Measurements from ENCODE around the gene CD300E. TPM values are rescaled to one million over a fixed set of nuclear protein-coding genes. Genes with fewer than 3 reads are reported as not detected.

The CD300E gene
- total RNA-seq, 4 donors from 2014 or later, result 0.15 to 0.53 (median 0.18) TPM

DNA sequence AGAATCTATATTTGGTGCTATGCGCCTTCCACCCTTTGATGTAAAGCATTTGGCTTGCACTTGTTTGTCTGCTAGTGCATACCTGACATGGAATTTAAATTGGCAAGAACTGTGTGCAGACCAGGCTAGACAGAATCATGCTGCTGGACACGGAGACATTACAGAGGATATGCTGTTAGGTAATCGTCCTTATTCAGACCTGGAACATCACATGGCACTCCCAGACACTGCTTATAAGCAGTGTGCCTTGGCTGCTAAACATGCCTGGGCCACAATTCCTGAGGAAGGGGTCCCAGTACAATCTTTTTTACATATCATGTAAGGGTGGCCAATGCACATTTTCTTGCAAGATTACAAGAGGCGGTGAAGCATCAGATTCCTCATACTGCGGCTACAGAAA, 37.8 kb downstream of the CD300E start:
- Histone ChIP-seq H3K36me3 (no peaks in the 10 kb centered on the region), H3K27me3 (peaks cover 0 to 48% (median 0%) of the 10 kb centered on the region in 4 donors), H3K27ac (no peak overlapping the region), H3K9me3 (peaks cover 0 to 4% (median 0%) of the 10 kb centered on the region in 3 donors), H3K4me3 (no peak overlapping the region), H3K4me1 (peaks cover 0 to 8% (median 0%) of the 10 kb centered on the region in 3 donors)
- 48 to 59% methylated on average over 5 of the region's 5 CpGs for WGBS, 2 donors
- no peak for TF ChIP-seq POLR2A (IDR thresholded peaks at IDR 0.05)
- TF ChIP-seq CTCF (IDR thresholded peaks at IDR 0.05), result no peak
- intact Hi-C loops (cut with DNase I), result no loop called here
- DNase-seq, result no peak

DNA sequence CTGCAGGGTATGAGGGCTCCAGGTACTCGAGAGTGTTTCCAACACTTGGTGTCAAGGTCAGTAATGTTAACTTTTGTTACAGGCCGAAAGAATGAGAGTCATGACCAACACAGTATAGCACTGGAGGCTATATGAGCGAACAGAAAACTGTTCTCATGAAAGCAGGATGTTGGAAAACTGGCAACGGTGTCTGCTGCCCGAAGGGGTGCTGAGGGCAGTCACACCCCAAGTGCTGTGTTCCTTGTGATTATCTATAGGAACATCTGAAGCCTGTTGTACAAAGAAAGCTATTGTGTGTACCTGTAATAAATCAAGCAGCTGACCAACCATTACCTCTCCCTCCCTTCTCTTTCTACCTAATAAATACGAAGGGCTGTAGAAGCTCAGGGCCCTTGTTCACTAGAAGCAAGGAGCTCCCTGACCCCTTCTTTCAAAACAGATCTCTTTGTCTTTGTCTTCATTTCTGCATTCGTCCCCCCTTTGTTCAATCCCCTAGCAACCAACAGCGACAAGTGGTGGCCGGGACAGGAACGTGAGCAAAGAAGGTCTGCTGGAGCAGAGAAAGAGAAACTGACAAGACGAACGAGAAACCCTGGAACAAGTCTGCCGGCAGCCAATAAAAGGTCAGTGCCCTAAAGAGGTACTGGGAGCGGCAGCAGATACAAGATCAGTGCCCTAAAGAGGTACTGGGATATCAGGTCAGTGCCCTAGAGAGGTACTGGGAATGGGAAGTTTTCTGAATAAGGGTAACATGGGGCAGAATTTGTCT, 39.1 kb downstream of the CD300E start:
- Histone ChIP-seq H3K9me3 (peaks cover 0 to 4% (median 0%) of the 10 kb centered on the region in 3 donors), H3K27me3 (peaks cover 0 to 43% (median 0%) of the 10 kb centered on the region in 4 donors), H3K4me1 (peaks cover 0 to 8% (median 0%) of the 10 kb centered on the region in 3 donors), H3K4me3 (no peak overlapping the region), H3K36me3 (no peaks in the 10 kb centered on the region), H3K27ac (no peak overlapping the region)
- DNase-seq, result no peak
- TF ChIP-seq POLR2A (IDR thresholded peaks at IDR 0.05), result no peak
- no peak for TF ChIP-seq CTCF (IDR thresholded peaks at IDR 0.05)
- intact Hi-C loops (cut with DNase I), result no loop called here
- 65% methylated on average over 12 to 14 of the region's 14 CpGs for WGBS, 2 donors

- H3K36me3 ChIP-seq, result no peaks in the 10 kb centered on the region
- H3K4me3 ChIP-seq, result no peak overlapping the region
- intact Hi-C loops (cut with DNase I), result no loop called here
- H3K4me1 ChIP-seq, result peaks cover 0 to 8% (median 0%) of the 10 kb centered on the region in 3 donors
- WGBS, 2 donors, result 57 to 71% methylated on average over 10 of the region's 10 CpGs
- no peak overlapping the region for H3K27ac ChIP-seq
- no peak for DNase-seq
- no peak for TF ChIP-seq POLR2A (IDR thresholded peaks at IDR 0.05)
- no peak for TF ChIP-seq CTCF (IDR thresholded peaks at IDR 0.05)
- peaks cover 0 to 4% (median 0%) of the 10 kb centered on the region in 3 donors for H3K9me3 ChIP-seq
- H3K27me3 ChIP-seq, result peaks cover 0 to 27% (median 0%) of the 10 kb centered on the region in 4 donors
Measured at GRCh38 chr17:74582633-74583032, 40.9 kb downstream of the CD300E start.

- no peak overlapping the region for H3K27ac ChIP-seq
- intact Hi-C loops (cut with DNase I), result no loop called here
- 62 to 67% methylated on average over 4 to 5 of the region's 7 CpGs for WGBS, 2 donors
- peaks cover 0 to 21% (median 0%) of the 10 kb centered on the region in 4 donors for H3K27me3 ChIP-seq
- DNase-seq, result no peak
- no peaks in the 10 kb centered on the region for H3K36me3 ChIP-seq
- no peak overlapping the region for H3K4me3 ChIP-seq
- peaks cover 0 to 3% (median 0%) of the 10 kb centered on the region in 3 donors for H3K9me3 ChIP-seq
- peaks cover 0 to 5% (median 0%) of the 10 kb centered on the region in 3 donors for H3K4me1 ChIP-seq
- TF ChIP-seq CTCF (IDR thresholded peaks at IDR 0.05) (no peak), POLR2A (IDR thresholded peaks at IDR 0.05) (no peak)
Measured at GRCh38 chr17:74579900-74580299, 43.6 kb downstream of the CD300E start.

DNA sequence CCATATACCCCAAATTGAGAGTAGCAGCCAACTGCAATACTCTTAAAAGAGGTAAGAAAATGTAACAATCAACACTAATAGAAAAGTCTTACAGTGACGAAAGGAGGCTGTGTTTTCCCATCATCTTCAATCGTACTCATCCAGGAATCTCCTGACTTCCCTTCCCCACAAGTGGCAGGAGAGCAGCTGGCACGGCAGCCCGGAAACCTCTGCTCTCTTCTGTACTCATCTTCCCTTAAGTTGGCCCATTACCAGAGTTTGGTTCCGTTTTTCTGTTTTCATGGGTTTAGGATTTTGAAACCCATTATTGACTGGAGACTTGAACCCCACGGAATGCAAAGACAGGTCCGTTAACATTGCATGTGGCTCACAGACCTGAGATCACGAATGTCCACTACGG, 44.6 kb downstream of the CD300E start:
- intact Hi-C loops (cut with DNase I), result no loop called here
- H3K4me1 ChIP-seq, result peaks cover 0 to 5% (median 0%) of the 10 kb centered on the region in 3 donors
- H3K27me3 ChIP-seq, result peaks cover 0 to 13% (median 0%) of the 10 kb centered on the region in 4 donors
- no peak for TF ChIP-seq CTCF (IDR thresholded peaks at IDR 0.05)
- TF ChIP-seq POLR2A (IDR thresholded peaks at IDR 0.05), result no peak
- no peaks in the 10 kb centered on the region for H3K9me3 ChIP-seq
- no peak overlapping the region for H3K4me3 ChIP-seq
- no peak overlapping the region for H3K27ac ChIP-seq
- no peak for DNase-seq
- WGBS, 2 donors, result 83 to 84% methylated on average over 9 of the region's 9 CpGs
- H3K36me3 ChIP-seq, result no peaks in the 10 kb centered on the region
